Sigmoid colon (tissue), 7 donors: ENCODE measurements around the gene EMP1. TPM values are rescaled to one million over a fixed set of nuclear protein-coding genes. Genes with fewer than 3 reads are reported as not detected.

Source experiments
- DNase-seq: peaks from one replicate; pipeline ENCODE4 v3.0.0-alpha.2; 2019
- H3K27ac ChIP-seq, 4 donors: fragments of 200-600 bp; sonication (generic); one replicate each; pipeline ENCODE4 v1.5.1; 2016 to 2019; ENCODE audit warnings: mild to moderate bottlenecking in 1 of 4
- H3K27me3 ChIP-seq, 3 donors: fragments of 200-600 bp; sonication (generic); one replicate each; pipeline ENCODE4 v1.5.1; 2019; ENCODE audit warnings: mild to moderate bottlenecking in 1 of 3
- H3K36me3 ChIP-seq, 4 donors: fragments of 200-600 bp; sonication (generic); one replicate each; pipeline ENCODE4 v1.5.1; 2016 to 2019
- H3K4me1 ChIP-seq, 4 donors: fragments of 200-600 bp; sonication (generic); one replicate each; pipeline ENCODE4 v1.5.1; 2017 to 2019
- H3K4me3 ChIP-seq, 4 donors: fragments of 200-600 bp; sonication (generic); one replicate each; pipeline ENCODE4 v1.5.1; 2017 to 2019; ENCODE audit warnings: mild to moderate bottlenecking in 2 of 4, moderate library complexity in 1 of 4
- H3K9me3 ChIP-seq, 4 donors: fragments of 200-600 bp in 3 of 4; sonication (generic) in 3 of 4; one replicate each; pipeline versions ENCODE4 v1.5.1 to v1.6.1; 2013 to 2019
- CTCF ChIP-seq, 4 experiments: fragments of 450-650 bp in 3 of 4; fragments of 200-600 bp in 1 of 4; IDR thresholded peaks; one replicate each; pipeline ENCODE4 v1.5.1; 2016 to 2019; ENCODE audit warnings: antibody characterized with exemption in 4 of 4, mild to moderate bottlenecking in 3 of 4, moderate library complexity in 2 of 4
- EP300 ChIP-seq, 4 donors: sonication (generic); formaldehyde crosslinking; IDR thresholded peaks; one replicate each; pipeline ENCODE4 v1.6.1; 2017; ENCODE audit warnings: antibody characterized with exemption in 4 of 4
- POLR2A ChIP-seq, 2 donors: fragments of 450-650 bp; IDR thresholded peaks; one replicate each; pipeline ENCODE4 v1.6.1; 2016; ENCODE audit warnings: antibody characterized with exemption in 2 of 2, mild to moderate bottlenecking in 2 of 2, moderate library complexity in 2 of 2
- POLR2AphosphoS5 ChIP-seq, 4 donors: sonication (generic); formaldehyde crosslinking; IDR thresholded peaks; one replicate each; pipeline ENCODE4 v1.6.1; 2017; ENCODE audit warnings: antibody characterized with exemption in 4 of 4
- WGBS, 2 donors: extraction: QIAGEN DNeasy Blood & Tissue Kit; methylation state at CpG; one replicate each; pipeline ENCODE4 v1.1.7; 2013; 5-methylcytosine and 5-hydroxymethylcytosine counted together
- intact Hi-C: fragments of 100-400 bp; cut with DNase I; formaldehyde crosslinking; loops from one replicate; pipeline ENCODE4 v1.15.1; 2023
- polyA plus RNA-seq, 3 donors: library from polyadenylated mRNA; stranded (reverse); fragments of 200-250 nt; gene quantifications; one replicate each; pipeline ENCODE4 v1.2.3, GENCODE V29; 2013
- total RNA-seq, 4 donors: library from RNA; depleted of rRNA; stranded (reverse); fragments of >200 nt; gene quantifications; one replicate each; pipeline ENCODE4 v1.1.0, GENCODE V29; 2016
- donor health status: healthy with polysubstance abuse.
- donor health status: Bipolar disorder and iron deficiency.
- donor health status: healthy.

Gene EMP1
- total and polyA plus RNA-seq, 7 donors: 25.8 to 172 (median 85.5) TPM

- no peak overlapping the region for H3K4me3 ChIP-seq
- no peaks in the 10 kb centered on the region for H3K27me3 ChIP-seq
- H3K4me1 ChIP-seq: no peaks in the 10 kb centered on the region
- H3K27ac ChIP-seq: no peak overlapping the region
- TF ChIP-seq EP300 (IDR thresholded peaks at IDR 0.05) (no peak), POLR2AphosphoS5 (IDR thresholded peaks at IDR 0.05) (no peak), CTCF (IDR thresholded peaks at IDR 0.05) (no peak), POLR2A (IDR thresholded peaks at IDR 0.05) (no peak)
- no peaks in the 10 kb centered on the region for H3K9me3 ChIP-seq
- intact Hi-C loops: no loop called here
- no peaks in the 10 kb centered on the region for H3K36me3 ChIP-seq
- no peak for DNase-seq
- 75 to 84% methylated on average over 4 of the region's 4 CpGs for WGBS, 2 donors
These were observed 9.1 kb upstream of the EMP1 start for GRCh38 chr12:13187399-13187798.

GRCh38 chr12:13189264-13189663, 7.3 kb upstream of the EMP1 start:
- Histone ChIP-seq H3K4me3 (no peak overlapping the region), H3K36me3 (no peaks in the 10 kb centered on the region), H3K27ac (peak overlapping the region in 1 of 4 donors; percentile 31), H3K9me3 (no peaks in the 10 kb centered on the region), H3K27me3 (no peaks in the 10 kb centered on the region), H3K4me1 (no peaks in the 10 kb centered on the region)
- TF ChIP-seq POLR2A (IDR thresholded peaks at IDR 0.05) (no peak), CTCF (IDR thresholded peaks at IDR 0.05) (no peak), POLR2AphosphoS5 (IDR thresholded peaks at IDR 0.05) (no peak), EP300 (IDR thresholded peaks at IDR 0.05) (no peak)
- no peak for DNase-seq
- intact Hi-C loops: no loop called here

GRCh38 chr12:13190275-13190674, 6.3 kb upstream of the EMP1 start:
- intact Hi-C loops: no loop called here
- Histone ChIP-seq H3K4me1 (peaks cover 0 to 2% (median 1%) of the 10 kb centered on the region in 4 donors), H3K9me3 (no peaks in the 10 kb centered on the region), H3K4me3 (no peak overlapping the region), H3K36me3 (no peaks in the 10 kb centered on the region), H3K27me3 (no peaks in the 10 kb centered on the region), H3K27ac (no peak overlapping the region)
- DNase-seq: no peak
- no peak for TF ChIP-seq CTCF (IDR thresholded peaks at IDR 0.05)
- no peak for TF ChIP-seq POLR2A (IDR thresholded peaks at IDR 0.05)
- TF ChIP-seq POLR2AphosphoS5 (IDR thresholded peaks at IDR 0.05): no peak
- TF ChIP-seq EP300 (IDR thresholded peaks at IDR 0.05): no peak
- 45 to 55% methylated on average over 3 of the region's 3 CpGs for WGBS, 2 donors

- Histone ChIP-seq H3K4me1 (peaks cover 0 to 21% (median 19%) of the 10 kb centered on the region in 4 donors), H3K9me3 (no peaks in the 10 kb centered on the region), H3K36me3 (no peaks in the 10 kb centered on the region), H3K27ac (no peak overlapping the region), H3K4me3 (no peak overlapping the region), H3K27me3 (no peaks in the 10 kb centered on the region)
- TF ChIP-seq POLR2AphosphoS5 (IDR thresholded peaks at IDR 0.05): no peak
- 93 to 94% methylated on average over 8 of the region's 8 CpGs for WGBS, 2 donors
- DNase-seq: no peak
- intact Hi-C loops: no loop called here
These were observed 3.8 kb upstream of the EMP1 start for GRCh38 chr12:13192719-13193118.

GRCh38 chr12:13193505-13194231, 2.9 kb upstream of the EMP1 start:
- no peak for TF ChIP-seq POLR2A (IDR thresholded peaks at IDR 0.05)
- no peak for TF ChIP-seq CTCF (IDR thresholded peaks at IDR 0.05)
- TF ChIP-seq POLR2AphosphoS5 (IDR thresholded peaks at IDR 0.05): no peak
- TF ChIP-seq EP300 (IDR thresholded peaks at IDR 0.05): no peak
- intact Hi-C loops: no loop called here
- 80 to 81% methylated on average over 11 of the region's 11 CpGs for WGBS, 2 donors

More at GRCh38 chr12:13193505-13194231, 2.9 kb upstream of the EMP1 start:
- H3K4me3 ChIP-seq: no peak overlapping the region
- no peak for DNase-seq
- no peak overlapping the region for H3K27ac ChIP-seq
- H3K9me3 ChIP-seq: no peaks in the 10 kb centered on the region
- H3K4me1 ChIP-seq: peaks cover 0 to 21% (median 19%) of the 10 kb centered on the region in 4 donors
- no peaks in the 10 kb centered on the region for H3K27me3 ChIP-seq
- no peaks in the 10 kb centered on the region for H3K36me3 ChIP-seq
